HepG2 (cell line): ENCODE measurements around the gene MPC1. TPM values are rescaled to one million over a fixed set of nuclear protein-coding genes. Genes with fewer than 3 reads are reported as not detected.

Experiments
- AGO1 ChIP-seq: fragments of 200-400 bp; formaldehyde crosslinking; IDR thresholded peaks from 2 replicates; pipeline ENCODE4 v1.6.1; 2017; ENCODE audit warnings: mild to moderate bottlenecking, low read depth, low read length, moderate library complexity; ENCODE audit not compliant: poor library complexity, severe bottlenecking
- CBX1 ChIP-seq: IDR thresholded peaks from one replicate; pipeline ENCODE4 v1.6.1; 2016; ENCODE audit warnings: antibody characterized with exemption, low read depth
- DNMT1 ChIP-seq: sonication (generic); formaldehyde crosslinking; IDR thresholded peaks from 2 replicates; pipeline ENCODE4 v1.5.1; 2020; ENCODE audit warnings: mild to moderate bottlenecking, missing genetic modification reagents
- KLF6 ChIP-seq: IDR thresholded peaks from 2 replicates; pipeline ENCODE4 v1.8.0; 2016; ENCODE audit warnings: missing biosample characterization, missing genetic modification reagents
- NR2C2 ChIP-seq: sonication (generic); formaldehyde crosslinking; IDR thresholded peaks from 2 replicates; pipeline ENCODE4 v1.4.0; 2020; ENCODE audit warnings: missing genetic modification reagents, mild to moderate bottlenecking, moderate library complexity, borderline replicate concordance
- PITX1 ChIP-seq: sonication (generic); formaldehyde crosslinking; IDR thresholded peaks from 2 replicates; pipeline ENCODE4 v1.5.1; 2020; ENCODE audit warnings: mild to moderate bottlenecking, missing genetic modification reagents
- YEATS4 ChIP-seq: sonication (generic); formaldehyde crosslinking; IDR thresholded peaks from 2 replicates; pipeline ENCODE4 v1.4.0; 2020; ENCODE audit warnings: missing genetic modification reagents, borderline replicate concordance
- ZFP90 ChIP-seq: sonication (generic); formaldehyde crosslinking; IDR thresholded peaks from 2 replicates; pipeline ENCODE4 v1.8.0; 2022; ENCODE audit warnings: missing genetic modification reagents, mild to moderate bottlenecking, inconsistent platforms, borderline replicate concordance
- polyA plus RNA-seq, 8 experiments: library from polyadenylated mRNA; depleted of rRNA in 3 of 8; stranded (reverse) in 7 of 8; unstranded in 1 of 8; fragments of >200 nt; fragmentation: Illumina TruSeq in 4 of 8; extraction: Trizol in 4 of 8; gene quantifications; 2 replicates each; pipeline versions ENCODE4 v1.2.1 to v1.2.3, GENCODE V29; 2011 to 2016; ENCODE audit warnings: low read depth in 4 of 8, missing spikeins in 1 of 8, mixed read lengths in 1 of 8; ENCODE audit not compliant: insufficient read depth in 1 of 8
- total RNA-seq, 5 experiments: library from RNA; depleted of rRNA; stranded (reverse); fragments of >200 nt; fragmentation: Illumina TruSeq; extraction: Trizol; gene quantifications; 2 replicates each; pipeline ENCODE4 v1.2.3, GENCODE V29; 2016; ENCODE audit warnings: low read depth in 1 of 5
- TF ChIP-seq, protein P1 (sequence below): sonication (generic); formaldehyde crosslinking; IDR thresholded peaks from one replicate; pipeline ENCODE4 v1.5.1; 2020; ENCODE audit warnings: mild to moderate bottlenecking, missing genetic modification reagents; ENCODE audit errors: not compliant biosample characterization
- TF ChIP-seq, protein P2 (sequence below): sonication (generic); formaldehyde crosslinking; IDR thresholded peaks from 2 replicates; pipeline ENCODE4 v1.4.0; 2020; ENCODE audit warnings: mild to moderate bottlenecking, missing genetic modification reagents, borderline replicate concordance
- TF ChIP-seq, protein P3 (sequence below), 2 experiments: sonication (generic) in 1 of 2; formaldehyde crosslinking in 1 of 2; IDR thresholded peaks; 2 replicates each; pipeline versions ENCODE4 v1.4.0 to v1.6.1; 2018 to 2020; ENCODE audit warnings: missing genetic modification reagents in 2 of 2, borderline replicate concordance in 1 of 2, low read depth in 1 of 2, mild to moderate bottlenecking in 1 of 2, missing biosample characterization in 1 of 2
- TF ChIP-seq, protein P4 (sequence below): IDR thresholded peaks from 2 replicates; pipeline ENCODE4 v1.6.1; 2012; ENCODE audit warnings: low read depth, low read length, improper control_type of control experiment

Gene MPC1
- total and polyA plus RNA-seq, 2 of the 13 experiments (the other 11 are each of a cell fraction or from before 2014, with no cell fraction given) = 189 to 214 TPM

DNA sequence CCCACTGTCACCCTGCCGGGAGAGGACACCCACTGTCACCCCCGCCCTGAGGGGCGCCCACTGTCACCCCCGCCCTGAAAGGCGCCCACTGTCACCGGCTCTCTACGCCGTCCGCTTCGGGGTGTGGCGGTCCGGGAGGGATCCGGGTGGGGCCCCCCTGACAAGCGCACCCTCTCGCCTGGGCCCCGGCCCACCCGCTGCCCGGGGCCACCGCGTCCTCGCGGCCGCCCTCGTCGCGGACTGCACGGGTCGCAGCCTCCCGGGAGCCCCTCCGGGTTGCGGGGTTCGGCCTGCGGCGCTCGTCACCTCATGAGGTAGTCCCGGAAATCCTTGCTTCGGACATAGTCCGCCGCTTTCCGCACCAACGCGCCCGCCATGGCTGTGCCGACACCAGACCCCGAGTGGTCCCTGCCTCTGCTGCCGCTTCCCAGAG, 224 bp downstream of the MPC1 start (continued):
- TF ChIP-seq, protein P1, sequence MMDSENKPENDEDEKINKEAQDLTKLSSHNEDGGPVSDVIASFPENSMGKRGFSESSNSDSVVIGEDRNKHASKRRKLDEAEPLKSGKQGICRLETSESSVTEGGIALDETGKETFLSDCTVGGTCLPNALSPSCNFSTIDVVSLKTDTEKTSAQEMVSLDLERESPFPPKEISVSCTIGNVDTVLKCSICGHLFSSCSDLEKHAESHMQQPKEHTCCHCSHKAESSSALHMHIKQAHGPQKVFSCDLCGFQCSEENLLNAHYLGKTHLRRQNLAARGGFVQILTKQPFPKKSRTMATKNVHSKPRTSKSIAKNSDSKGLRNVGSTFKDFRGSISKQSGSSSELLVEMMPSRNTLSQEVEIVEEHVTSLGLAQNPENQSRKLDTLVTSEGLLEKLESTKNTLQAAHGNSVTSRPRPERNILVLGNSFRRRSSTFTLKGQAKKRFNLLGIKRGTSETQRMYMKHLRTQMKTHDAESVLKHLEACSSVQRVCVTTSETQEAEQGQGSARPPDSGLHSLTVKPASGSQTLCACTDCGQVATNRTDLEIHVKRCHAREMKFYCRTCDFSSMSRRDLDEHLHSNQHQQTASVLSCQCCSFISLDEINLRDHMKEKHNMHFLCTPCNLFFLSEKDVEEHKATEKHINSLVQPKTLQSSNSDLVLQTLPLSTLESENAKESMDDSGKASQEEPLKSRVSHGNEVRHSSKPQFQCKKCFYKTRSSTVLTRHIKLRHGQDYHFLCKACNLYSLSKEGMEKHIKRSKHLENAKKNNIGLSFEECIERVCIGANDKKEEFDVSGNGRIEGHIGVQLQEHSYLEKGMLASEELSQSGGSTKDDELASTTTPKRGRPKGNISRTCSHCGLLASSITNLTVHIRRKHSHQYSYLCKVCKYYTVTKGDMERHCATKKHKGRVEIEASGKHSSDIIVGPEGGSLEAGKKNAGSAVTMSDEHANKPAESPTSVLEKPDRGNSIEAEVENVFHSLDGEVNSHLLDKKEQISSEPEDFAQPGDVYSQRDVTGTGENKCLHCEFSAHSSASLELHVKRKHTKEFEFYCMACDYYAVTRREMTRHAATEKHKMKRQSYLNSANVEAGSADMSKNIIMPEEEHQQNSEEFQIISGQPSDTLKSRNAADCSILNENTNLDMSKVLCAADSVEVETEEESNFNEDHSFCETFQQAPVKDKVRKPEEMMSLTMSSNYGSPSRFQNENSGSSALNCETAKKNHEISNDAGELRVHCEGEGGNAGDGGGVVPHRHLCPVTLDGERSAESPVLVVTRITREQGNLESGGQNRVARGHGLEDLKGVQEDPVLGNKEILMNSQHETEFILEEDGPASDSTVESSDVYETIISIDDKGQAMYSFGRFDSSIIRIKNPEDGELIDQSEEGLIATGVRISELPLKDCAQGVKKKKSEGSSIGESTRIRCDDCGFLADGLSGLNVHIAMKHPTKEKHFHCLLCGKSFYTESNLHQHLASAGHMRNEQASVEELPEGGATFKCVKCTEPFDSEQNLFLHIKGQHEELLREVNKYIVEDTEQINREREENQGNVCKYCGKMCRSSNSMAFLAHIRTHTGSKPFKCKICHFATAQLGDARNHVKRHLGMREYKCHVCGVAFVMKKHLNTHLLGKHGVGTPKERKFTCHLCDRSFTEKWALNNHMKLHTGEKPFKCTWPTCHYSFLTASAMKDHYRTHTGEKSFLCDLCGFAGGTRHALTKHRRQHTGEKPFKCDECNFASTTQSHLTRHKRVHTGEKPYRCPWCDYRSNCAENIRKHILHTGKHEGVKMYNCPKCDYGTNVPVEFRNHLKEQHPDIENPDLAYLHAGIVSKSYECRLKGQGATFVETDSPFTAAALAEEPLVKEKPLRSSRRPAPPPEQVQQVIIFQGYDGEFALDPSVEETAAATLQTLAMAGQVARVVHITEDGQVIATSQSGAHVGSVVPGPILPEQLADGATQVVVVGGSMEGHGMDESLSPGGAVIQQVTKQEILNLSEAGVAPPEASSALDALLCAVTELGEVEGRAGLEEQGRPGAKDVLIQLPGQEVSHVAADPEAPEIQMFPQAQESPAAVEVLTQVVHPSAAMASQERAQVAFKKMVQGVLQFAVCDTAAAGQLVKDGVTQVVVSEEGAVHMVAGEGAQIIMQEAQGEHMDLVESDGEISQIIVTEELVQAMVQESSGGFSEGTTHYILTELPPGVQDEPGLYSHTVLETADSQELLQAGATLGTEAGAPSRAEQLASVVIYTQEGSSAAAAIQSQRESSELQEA (CRISPR knock-in tag) = no peak
- TF ChIP-seq AGO1 = no peak
- TF ChIP-seq NR2C2 = no peak
- TF ChIP-seq, protein P2, sequence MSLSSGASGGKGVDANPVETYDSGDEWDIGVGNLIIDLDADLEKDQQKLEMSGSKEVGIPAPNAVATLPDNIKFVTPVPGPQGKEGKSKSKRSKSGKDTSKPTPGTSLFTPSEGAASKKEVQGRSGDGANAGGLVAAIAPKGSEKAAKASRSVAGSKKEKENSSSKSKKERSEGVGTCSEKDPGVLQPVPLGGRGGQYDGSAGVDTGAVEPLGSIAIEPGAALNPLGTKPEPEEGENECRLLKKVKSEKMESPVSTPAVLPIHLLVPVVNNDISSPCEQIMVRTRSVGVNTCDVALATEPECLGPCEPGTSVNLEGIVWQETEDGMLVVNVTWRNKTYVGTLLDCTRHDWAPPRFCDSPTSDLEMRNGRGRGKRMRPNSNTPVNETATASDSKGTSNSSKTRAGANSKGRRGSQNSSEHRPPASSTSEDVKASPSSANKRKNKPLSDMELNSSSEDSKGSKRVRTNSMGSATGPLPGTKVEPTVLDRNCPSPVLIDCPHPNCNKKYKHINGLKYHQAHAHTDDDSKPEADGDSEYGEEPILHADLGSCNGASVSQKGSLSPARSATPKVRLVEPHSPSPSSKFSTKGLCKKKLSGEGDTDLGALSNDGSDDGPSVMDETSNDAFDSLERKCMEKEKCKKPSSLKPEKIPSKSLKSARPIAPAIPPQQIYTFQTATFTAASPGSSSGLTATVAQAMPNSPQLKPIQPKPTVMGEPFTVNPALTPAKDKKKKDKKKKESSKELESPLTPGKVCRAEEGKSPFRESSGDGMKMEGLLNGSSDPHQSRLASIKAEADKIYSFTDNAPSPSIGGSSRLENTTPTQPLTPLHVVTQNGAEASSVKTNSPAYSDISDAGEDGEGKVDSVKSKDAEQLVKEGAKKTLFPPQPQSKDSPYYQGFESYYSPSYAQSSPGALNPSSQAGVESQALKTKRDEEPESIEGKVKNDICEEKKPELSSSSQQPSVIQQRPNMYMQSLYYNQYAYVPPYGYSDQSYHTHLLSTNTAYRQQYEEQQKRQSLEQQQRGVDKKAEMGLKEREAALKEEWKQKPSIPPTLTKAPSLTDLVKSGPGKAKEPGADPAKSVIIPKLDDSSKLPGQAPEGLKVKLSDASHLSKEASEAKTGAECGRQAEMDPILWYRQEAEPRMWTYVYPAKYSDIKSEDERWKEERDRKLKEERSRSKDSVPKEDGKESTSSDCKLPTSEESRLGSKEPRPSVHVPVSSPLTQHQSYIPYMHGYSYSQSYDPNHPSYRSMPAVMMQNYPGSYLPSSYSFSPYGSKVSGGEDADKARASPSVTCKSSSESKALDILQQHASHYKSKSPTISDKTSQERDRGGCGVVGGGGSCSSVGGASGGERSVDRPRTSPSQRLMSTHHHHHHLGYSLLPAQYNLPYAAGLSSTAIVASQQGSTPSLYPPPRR = peak; percentile 22; the same call in 1 of the 2 replicates
- TF ChIP-seq KLF6 (CRISPR knock-in tag) = no peak
- TF ChIP-seq DNMT1 = no peak
- peak; percentile 13 for TF ChIP-seq CBX1
- no peak for TF ChIP-seq PITX1 (CRISPR knock-in tag)
- no peak for TF ChIP-seq YEATS4 (CRISPR knock-in tag)
- TF ChIP-seq, protein P3, sequence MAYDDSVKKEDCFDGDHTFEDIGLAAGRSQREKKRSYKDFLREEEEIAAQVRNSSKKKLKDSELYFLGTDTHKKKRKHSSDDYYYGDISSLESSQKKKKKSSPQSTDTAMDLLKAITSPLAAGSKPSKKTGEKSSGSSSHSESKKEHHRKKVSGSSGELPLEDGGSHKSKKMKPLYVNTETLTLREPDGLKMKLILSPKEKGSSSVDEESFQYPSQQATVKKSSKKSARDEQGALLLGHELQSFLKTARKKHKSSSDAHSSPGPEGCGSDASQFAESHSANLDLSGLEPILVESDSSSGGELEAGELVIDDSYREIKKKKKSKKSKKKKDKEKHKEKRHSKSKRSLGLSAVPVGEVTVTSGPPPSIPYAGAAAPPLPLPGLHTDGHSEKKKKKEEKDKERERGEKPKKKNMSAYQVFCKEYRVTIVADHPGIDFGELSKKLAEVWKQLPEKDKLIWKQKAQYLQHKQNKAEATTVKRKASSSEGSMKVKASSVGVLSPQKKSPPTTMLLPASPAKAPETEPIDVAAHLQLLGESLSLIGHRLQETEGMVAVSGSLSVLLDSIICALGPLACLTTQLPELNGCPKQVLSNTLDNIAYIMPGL (CRISPR knock-in tag; IDR thresholded peaks at IDR 0.05; ENCODE audit: borderline replicate concordance in 1 of 2, low read depth in 1 of 2) = no peak; a peak in 1 of 4 replicates
- no peak for TF ChIP-seq ZFP90
- TF ChIP-seq, protein P4, sequence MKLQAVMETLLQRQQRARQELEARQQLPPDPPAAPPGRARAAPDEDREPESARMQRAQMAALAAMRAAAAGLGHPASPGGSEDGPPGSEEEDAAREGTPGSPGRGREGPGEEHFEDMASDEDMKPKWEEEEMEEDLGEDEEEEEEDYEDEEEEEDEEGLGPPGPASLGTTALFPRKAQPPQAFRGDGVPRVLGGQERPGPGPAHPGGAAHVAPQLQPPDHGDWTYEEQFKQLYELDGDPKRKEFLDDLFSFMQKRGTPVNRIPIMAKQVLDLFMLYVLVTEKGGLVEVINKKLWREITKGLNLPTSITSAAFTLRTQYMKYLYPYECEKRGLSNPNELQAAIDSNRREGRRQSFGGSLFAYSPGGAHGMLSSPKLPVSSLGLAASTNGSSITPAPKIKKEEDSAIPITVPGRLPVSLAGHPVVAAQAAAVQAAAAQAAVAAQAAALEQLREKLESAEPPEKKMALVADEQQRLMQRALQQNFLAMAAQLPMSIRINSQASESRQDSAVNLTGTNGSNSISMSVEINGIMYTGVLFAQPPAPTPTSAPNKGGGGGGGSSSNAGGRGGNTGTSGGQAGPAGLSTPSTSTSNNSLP = no peak
